Lung (tissue), 12 donors: ENCODE measurements around the gene KLHL29. TPM values are rescaled to one million over a fixed set of nuclear protein-coding genes. Genes with fewer than 3 reads are reported as not detected.
A peak's percentile ranks its signal among the peaks of the same experiment; 100 is the strongest.

Source experiments
- ATAC-seq: fragments of 200-7000 bp; cut with Tn5 transposase; one replicate; pipeline ENCODE4 v1.9.1; 2020; ENCODE audit warnings: moderate number of reproducible peaks; ENCODE audit not compliant: insufficient read depth, low FRiP score
- DNase-seq, 3 donors: peaks; one replicate each; pipeline ENCODE4 v3.0.0-alpha.2; 2013 to 2017
- H3K27ac ChIP-seq, 2 donors: one replicate each; pipeline ENCODE4 v1.5.1; 2013; ENCODE audit warnings: mild to moderate bottlenecking in 2 of 2, moderate library complexity in 2 of 2, control low read depth in 1 of 2, inconsistent platforms in 1 of 2, low read depth in 1 of 2, low read length in 1 of 2
- H3K27me3 ChIP-seq, 3 donors: one replicate each; pipeline ENCODE4 v1.5.1; 2013; ENCODE audit warnings: low read length in 2 of 3; ENCODE audit not compliant: control insufficient read depth in 3 of 3, insufficient read depth in 3 of 3
- H3K36me3 ChIP-seq, 4 donors: one replicate each; pipeline ENCODE4 v1.5.1; 2013; ENCODE audit warnings: low read length in 4 of 4, mild to moderate bottlenecking in 1 of 4, moderate library complexity in 1 of 4; ENCODE audit not compliant: control insufficient read depth in 4 of 4, insufficient read depth in 4 of 4
- H3K4me1 ChIP-seq, 5 donors: one replicate each; pipeline ENCODE4 v1.5.1; 2013; ENCODE audit warnings: low read length in 5 of 5, mild to moderate bottlenecking in 2 of 5, moderate library complexity in 1 of 5; ENCODE audit not compliant: control insufficient read depth in 5 of 5, insufficient read depth in 5 of 5
- H3K4me3 ChIP-seq: one replicate; pipeline ENCODE4 v1.5.1; 2013; ENCODE audit warnings: mild to moderate bottlenecking, control low read depth, moderate library complexity
- H3K9ac ChIP-seq, 2 donors: one replicate each; pipeline ENCODE4 v1.5.1; 2013; ENCODE audit warnings: low read length in 2 of 2, control low read depth in 1 of 2; ENCODE audit not compliant: insufficient read depth in 1 of 2
- H3K9me3 ChIP-seq, 4 donors: one replicate each; pipeline ENCODE4 v1.5.1; 2013; ENCODE audit warnings: low read length in 3 of 4, mild to moderate bottlenecking in 1 of 4, moderate library complexity in 1 of 4; ENCODE audit not compliant: control insufficient read depth in 4 of 4, insufficient read depth in 3 of 4
- WGBS, 2 donors: extraction: QIAGEN DNeasy Blood & Tissue Kit; methylation state at CpG; one replicate each; pipeline ENCODE4 v1.1.7; 2013; 5-methylcytosine and 5-hydroxymethylcytosine counted together
- polyA plus RNA-seq, 2 donors: library from polyadenylated mRNA; stranded (reverse); fragments of 200-250 nt; gene quantifications; one replicate each; pipeline ENCODE4 v1.2.1, GENCODE V29; 2013
- total RNA-seq, 2 donors: library from RNA; depleted of rRNA in 1 of 2; stranded (reverse); fragments of >200 nt in 1 of 2; gene quantifications; one replicate each; pipeline ENCODE4 v1.2.1, GENCODE V29; 2014 to 2021
- TF ChIP-seq, protein P1 (sequence below): IDR thresholded peaks from 2 replicates; pipeline ENCODE4 v1.5.1; 2012; ENCODE audit warnings: mild to moderate bottlenecking; ENCODE audit errors: control extremely low read depth, extremely low read depth
- donor health status: control.
- donor health status: control.
- donor health status: Bipolar disorder and iron deficiency.
- donor health status: healthy.
- donor health status: DM: yes; HTN: yes; CAD: no.

Gene KLHL29
- total and polyA plus RNA-seq, 4 donors = 2.7 to 16.2 (median 3.5) TPM

DNA sequence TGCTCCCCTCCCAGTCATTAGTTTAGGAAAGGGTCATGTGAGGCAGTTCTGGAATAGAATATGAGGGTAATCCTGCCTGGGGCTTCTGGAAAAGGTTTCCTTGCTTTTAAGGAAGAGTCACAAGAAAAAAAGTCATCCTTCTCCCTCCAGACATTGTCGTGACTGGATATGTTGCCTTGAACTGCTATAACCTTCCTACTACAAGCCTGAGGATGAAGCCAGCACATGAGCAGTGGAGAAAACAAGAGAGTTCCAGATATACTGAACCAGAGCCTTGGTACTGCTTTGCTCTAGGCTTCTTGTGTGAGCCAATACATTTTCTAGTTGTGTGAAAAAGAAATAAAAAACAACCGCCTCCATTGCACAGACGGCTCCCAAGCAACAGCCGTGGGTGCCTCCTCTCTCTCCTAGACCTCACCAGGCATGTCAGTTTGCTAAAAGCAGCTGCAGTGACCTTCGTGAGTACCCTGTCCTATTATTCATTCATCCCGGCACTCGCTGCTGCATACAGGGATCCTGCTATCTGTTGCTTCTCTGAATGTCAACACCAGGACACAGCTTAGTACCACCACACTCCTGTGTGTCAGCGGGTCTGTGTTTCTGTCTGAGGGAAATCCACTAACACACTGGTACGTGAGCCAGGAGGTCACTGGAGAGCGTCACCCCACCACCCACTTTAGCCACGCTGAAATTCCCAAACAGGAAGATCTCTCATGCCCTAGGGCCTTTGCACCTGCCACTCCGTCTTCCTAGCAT, 186.7 kb downstream of the KLHL29 start:
- Histone ChIP-seq H3K27ac (no peak overlapping the region), H3K4me3 (no peak overlapping the region), H3K4me1 (peaks cover 0 to 12% (median 7%) of the 10 kb centered on the region in 5 donors), H3K9ac (no peak overlapping the region), H3K27me3 (no peaks in the 10 kb centered on the region), H3K36me3 (no peaks in the 10 kb centered on the region), H3K9me3 (no peaks in the 10 kb centered on the region)
- ATAC-seq = no peak
- no peak for DNase-seq
- TF ChIP-seq, protein P1, sequence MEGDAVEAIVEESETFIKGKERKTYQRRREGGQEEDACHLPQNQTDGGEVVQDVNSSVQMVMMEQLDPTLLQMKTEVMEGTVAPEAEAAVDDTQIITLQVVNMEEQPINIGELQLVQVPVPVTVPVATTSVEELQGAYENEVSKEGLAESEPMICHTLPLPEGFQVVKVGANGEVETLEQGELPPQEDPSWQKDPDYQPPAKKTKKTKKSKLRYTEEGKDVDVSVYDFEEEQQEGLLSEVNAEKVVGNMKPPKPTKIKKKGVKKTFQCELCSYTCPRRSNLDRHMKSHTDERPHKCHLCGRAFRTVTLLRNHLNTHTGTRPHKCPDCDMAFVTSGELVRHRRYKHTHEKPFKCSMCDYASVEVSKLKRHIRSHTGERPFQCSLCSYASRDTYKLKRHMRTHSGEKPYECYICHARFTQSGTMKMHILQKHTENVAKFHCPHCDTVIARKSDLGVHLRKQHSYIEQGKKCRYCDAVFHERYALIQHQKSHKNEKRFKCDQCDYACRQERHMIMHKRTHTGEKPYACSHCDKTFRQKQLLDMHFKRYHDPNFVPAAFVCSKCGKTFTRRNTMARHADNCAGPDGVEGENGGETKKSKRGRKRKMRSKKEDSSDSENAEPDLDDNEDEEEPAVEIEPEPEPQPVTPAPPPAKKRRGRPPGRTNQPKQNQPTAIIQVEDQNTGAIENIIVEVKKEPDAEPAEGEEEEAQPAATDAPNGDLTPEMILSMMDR = no peak
- WGBS, 2 donors = 79 to 82% methylated on average over 12 of the region's 12 CpGs

DNA sequence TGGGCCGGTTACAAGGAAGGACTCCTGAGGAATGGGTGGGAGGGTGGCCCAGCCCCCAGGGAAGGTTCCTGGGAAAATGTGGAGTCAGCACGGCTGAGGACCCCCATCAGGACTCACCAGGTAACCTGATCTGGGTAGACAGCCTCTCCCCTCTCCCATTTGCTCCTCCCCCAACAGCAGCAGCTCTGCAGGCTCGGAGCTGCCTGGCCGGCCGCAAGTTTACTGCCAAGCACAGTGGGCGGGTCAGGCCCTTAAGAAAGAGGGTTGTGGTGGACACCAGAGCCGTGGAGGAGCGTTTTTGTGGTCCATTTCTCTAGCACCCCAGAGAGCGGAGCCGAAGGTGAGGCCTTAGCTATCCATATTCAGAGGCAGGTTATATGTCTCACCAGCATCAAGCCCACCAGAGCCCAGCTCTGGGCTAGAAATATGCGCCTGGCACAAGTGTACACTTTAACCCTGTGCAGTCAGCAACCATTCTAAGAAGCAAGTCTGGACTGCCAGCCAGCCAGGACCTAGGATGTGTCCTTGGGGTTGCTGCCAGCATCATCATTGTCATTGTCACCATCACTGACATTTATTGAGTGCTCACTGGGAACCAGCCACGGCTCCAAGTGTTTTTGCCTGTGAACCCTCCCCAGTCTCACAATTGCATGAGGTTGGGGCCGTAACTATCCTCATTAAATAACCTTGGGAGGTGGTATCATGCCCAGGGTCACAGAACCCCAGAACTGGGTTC, 190.1 kb downstream of the KLHL29 start:
- 68 to 80% methylated on average over 13 of the region's 13 CpGs for WGBS, 2 donors
- Histone ChIP-seq H3K27ac (no peak overlapping the region), H3K9ac (no peak overlapping the region), H3K27me3 (no peaks in the 10 kb centered on the region), H3K4me1 (peaks cover 0 to 2% (median under 1%) of the 10 kb centered on the region in 5 donors), H3K9me3 (no peaks in the 10 kb centered on the region), H3K4me3 (no peak overlapping the region), H3K36me3 (no peaks in the 10 kb centered on the region)
- peak in 2 of 3 donors; percentile 36 to 41 for DNase-seq
- no peak for ATAC-seq
- TF ChIP-seq, protein P1 = no peak

DNA sequence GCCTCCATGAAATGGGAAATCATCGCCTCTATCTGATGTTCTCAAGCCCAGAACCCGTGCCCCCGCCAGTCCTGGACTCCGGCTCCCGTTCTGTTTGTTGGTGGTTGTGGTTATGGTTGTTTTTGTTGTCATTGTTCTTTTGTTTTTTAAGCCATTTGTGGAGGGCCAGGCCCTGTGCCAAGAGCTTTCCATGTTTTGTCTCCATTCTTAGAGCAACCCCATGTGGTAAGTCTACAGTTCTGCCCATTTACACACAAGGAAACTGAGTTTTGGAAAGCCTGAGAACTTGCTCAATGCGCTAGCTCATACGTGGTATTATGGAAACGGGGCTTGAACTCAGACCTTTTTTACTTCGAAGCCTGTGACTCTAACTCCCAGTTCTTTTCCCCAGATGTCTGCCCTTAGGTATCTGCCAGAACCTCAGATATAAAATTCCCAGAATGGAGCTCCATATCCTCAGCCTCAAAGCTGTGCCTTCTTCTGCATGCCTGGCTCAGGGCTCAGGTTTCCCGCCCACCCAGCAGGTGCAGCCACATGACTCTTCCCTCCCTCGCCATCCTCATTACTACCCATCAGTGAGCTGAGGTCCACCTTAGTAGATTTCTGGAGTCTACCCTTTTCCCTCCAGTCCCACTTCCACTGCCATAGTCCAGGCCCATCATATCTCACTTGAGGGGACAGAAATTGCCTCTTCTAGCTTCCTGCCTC, 194.1 kb downstream of the KLHL29 start:
- DNase-seq = peak in 2 of 3 donors; percentile 43 to 57
- TF ChIP-seq, protein P1 = no peak
- ATAC-seq = no peak
- 85% methylated on average over 11 of the region's 11 CpGs for WGBS, 2 donors
- no peak overlapping the region for H3K4me3 ChIP-seq
- H3K27me3 ChIP-seq = no peaks in the 10 kb centered on the region
- H3K9me3 ChIP-seq = no peaks in the 10 kb centered on the region
- H3K4me1 ChIP-seq = no peaks in the 10 kb centered on the region
- H3K27ac ChIP-seq = no peak overlapping the region
- H3K36me3 ChIP-seq = no peaks in the 10 kb centered on the region
- no peak overlapping the region for H3K9ac ChIP-seq
